GM12801 (cell line): ENCODE results near the gene CLDN16.

Source experiments
- TF ChIP-seq, protein P1 (sequence below): IDR thresholded peaks from one replicate; pipeline ENCODE4 v1.5.1; 2011; ENCODE audit warnings: control low read depth; ENCODE audit not compliant: insufficient read length; ENCODE audit errors: extremely low read depth

Gene CLDN16

DNA sequence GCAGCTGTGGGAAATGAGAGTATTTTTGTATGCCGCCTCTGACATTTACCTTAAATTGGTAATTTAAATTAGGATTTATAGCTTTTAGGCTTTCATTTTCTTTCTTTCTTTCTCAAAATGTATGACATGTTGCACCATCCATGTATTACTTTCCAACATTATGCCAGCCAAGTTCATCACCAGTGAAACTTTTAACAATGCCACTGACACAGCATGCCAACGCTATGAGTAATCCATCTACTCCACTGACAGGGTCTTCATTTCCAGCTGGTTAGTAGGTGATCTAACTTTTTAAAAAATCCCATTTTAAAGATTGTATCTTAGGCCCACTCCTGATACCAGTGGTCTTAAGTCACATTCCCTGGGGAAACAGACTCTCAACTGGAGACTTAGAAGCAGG lies 21.8 kb upstream of the CLDN16 start:
- TF ChIP-seq, protein P1, sequence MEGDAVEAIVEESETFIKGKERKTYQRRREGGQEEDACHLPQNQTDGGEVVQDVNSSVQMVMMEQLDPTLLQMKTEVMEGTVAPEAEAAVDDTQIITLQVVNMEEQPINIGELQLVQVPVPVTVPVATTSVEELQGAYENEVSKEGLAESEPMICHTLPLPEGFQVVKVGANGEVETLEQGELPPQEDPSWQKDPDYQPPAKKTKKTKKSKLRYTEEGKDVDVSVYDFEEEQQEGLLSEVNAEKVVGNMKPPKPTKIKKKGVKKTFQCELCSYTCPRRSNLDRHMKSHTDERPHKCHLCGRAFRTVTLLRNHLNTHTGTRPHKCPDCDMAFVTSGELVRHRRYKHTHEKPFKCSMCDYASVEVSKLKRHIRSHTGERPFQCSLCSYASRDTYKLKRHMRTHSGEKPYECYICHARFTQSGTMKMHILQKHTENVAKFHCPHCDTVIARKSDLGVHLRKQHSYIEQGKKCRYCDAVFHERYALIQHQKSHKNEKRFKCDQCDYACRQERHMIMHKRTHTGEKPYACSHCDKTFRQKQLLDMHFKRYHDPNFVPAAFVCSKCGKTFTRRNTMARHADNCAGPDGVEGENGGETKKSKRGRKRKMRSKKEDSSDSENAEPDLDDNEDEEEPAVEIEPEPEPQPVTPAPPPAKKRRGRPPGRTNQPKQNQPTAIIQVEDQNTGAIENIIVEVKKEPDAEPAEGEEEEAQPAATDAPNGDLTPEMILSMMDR = no peak

DNA sequence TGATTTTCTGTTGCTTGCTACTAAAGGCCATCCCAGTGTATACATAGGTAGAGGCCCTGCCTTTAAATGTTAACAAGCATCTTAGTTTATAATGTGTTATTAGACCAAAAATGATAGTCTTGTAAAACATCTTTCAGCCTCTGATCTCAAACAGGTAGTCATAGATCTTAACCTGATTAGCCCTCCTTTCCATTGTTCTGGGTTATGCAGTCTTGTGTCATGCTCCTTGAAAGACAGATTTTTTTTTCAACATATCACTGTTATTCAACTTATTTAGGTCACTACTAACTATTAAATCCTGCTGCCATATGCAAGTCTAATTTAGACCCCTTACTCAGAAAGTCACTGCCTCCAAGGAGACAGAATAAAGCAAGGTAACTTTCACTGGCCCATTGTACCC lies 19.1 kb upstream of the CLDN16 start:
- TF ChIP-seq, protein P1 = no peak

DNA sequence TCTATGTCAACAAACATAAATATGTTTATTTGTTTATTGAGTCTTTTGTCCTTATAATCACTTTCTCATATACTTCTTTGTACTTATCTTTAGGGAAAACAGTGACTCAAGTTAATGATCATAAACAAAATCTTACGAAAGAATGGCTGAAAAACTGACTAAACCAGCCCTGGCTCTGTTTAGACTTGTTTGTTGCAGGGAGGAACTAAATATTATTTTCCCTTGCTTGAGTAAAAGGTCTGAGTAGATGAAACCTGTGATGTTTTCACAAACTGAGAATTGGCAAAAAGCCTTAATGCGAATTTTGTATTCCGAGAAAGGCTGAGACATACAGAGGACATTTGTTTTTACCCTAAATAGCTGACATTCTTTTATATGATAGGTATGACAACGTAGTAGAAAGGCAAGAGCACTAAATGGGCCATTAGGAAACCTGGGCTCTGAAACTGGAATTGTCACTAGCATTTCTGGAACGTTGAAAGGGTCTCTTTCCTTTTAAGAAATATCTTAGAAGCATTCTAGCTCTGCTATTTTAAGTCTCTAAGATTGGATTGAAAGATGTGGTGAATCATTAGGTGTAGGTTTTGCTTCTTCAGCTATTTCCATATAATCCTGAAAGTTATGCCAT lies 18.2 kb upstream of the CLDN16 start:
- TF ChIP-seq, protein P1 = no peak

DNA sequence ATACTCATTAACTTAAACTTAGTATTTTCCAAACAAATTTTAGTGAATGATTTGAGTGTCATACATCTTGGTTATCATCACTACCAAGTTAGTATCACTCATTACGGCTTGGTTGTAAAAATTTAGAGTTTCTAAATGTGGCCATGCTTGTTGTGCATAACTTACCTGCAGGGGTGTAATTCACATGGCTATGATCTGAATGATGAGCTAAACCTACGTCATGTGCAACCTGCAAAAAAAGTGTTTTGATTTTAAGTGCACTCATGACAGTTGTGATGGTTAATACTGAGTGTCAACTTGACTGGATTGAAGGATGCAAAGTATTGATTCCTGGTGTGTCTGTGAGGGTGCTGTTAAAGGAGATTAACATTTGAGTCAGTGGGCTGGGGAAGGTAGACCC lies 17.6 kb upstream of the CLDN16 start:
- TF ChIP-seq, protein P1 = no peak

DNA sequence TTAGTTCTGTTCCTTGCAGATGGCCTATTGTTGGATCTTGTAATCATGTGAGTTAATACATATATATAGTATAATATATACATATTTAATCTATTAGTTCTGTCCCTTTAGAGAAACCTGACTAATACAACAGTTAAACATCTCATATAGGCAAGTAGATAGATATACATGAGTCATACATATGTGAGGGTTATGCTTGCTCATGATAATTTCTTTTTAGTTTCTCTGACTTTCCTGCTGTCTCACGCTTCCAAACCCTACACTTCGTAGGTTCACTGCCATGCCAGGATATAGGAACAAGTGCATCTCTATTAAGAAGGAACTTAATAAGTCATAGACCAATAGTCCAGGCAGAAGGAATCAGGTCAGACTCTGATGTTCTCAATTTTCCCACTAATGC lies 16.8 kb upstream of the CLDN16 start:
- TF ChIP-seq, protein P1 = no peak

- TF ChIP-seq, protein P1 = no peak
Measured at GRCh38 chr3:190375246-190375645, 12.7 kb upstream of the CLDN16 start.

DNA sequence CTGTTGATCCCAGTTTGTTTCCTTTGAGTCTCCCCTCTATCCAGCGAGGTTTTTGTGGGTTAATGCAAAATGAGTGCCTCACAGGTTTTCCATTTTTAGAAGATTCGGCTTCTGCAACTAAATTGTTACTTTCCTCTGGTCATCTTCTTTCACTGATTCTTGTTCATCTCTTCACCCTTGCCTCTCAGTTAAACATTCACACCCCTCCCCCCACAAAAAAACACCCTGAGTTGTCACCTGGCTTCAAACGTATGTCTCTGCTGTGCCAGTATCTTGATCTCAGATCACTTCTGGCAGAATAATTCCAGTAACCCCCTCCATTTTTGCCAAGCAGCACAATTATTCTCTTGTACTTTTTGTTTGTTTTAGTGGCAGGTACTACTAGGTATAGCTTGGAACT lies 12.3 kb upstream of the CLDN16 start:
- TF ChIP-seq, protein P1 = no peak
